Raji (cell line): ENCODE measurements around the gene FAM9B.

ENCODE experiments used
- POLR2A ChIP-seq: IDR thresholded peaks from 2 replicates; pipeline ENCODE4 v1.6.1; 2011; ENCODE audit warnings: low read depth, low read length, control low read depth; ENCODE audit not compliant: insufficient read depth

Gene FAM9B

GRCh38 chrX:9019151-9019550 is 14.8 kb downstream of the FAM9B start:
- no peak for TF ChIP-seq POLR2A

- no peak for TF ChIP-seq POLR2A
Measured at GRCh38 chrX:9003041-9003440, 30.9 kb downstream of the FAM9B start.

GRCh38 chrX:8988446-8988845 is 45.5 kb downstream of the FAM9B start:
- TF ChIP-seq POLR2A = no peak

- TF ChIP-seq POLR2A = no peak
Measured at GRCh38 chrX:8987672-8988250, 46.2 kb downstream of the FAM9B start.

- no peak for TF ChIP-seq POLR2A
Measured at GRCh38 chrX:8984231-8984630, 49.7 kb downstream of the FAM9B start.

GRCh38 chrX:8981723-8982122 is 52.2 kb downstream of the FAM9B start:
- no peak for TF ChIP-seq POLR2A

GRCh38 chrX:8980756-8981155 is 53.2 kb downstream of the FAM9B start:
- no peak for TF ChIP-seq POLR2A
